ENCODE results near the gene PTPRN2.

PTPRN2 gene

GRCh38 chr7:158572000-158572828, 15.4 kb downstream of the PTPRN2 start:
- no peak for DNase-seq (ENCODE audit: low spot score)
- in situ Hi-C loops (cut with MboI; ENCODE audit: low sequenced_read_pairs, unreplicated experiment), result no loop called here
- TF ChIP-seq CTCF (IDR thresholded peaks at IDR 0.05; ENCODE audit: borderline replicate concordance, control extremely low read depth, extremely low read depth, insufficient read depth, missing control alignments), result no peak

GRCh38 chr7:158570449-158571170, 17.0 kb downstream of the PTPRN2 start:
- in situ Hi-C loops (cut with MboI; ENCODE audit: low sequenced_read_pairs, unreplicated experiment), result no loop called here
- TF ChIP-seq CTCF (IDR thresholded peaks at IDR 0.05; ENCODE audit: borderline replicate concordance, control extremely low read depth, extremely low read depth, insufficient read depth, missing control alignments), result no peak
- DNase-seq (ENCODE audit: low spot score), result no peak

- in situ Hi-C loops (cut with MboI; ENCODE audit: low sequenced_read_pairs, unreplicated experiment), result no loop called here
- no peak for DNase-seq (ENCODE audit: low spot score)
- no peak for TF ChIP-seq CTCF (IDR thresholded peaks at IDR 0.05; ENCODE audit: borderline replicate concordance, control extremely low read depth, extremely low read depth, insufficient read depth, missing control alignments)
These were observed 17.7 kb downstream of the PTPRN2 start for GRCh38 chr7:158569858-158570323.

- no peak for DNase-seq (ENCODE audit: low spot score)
- in situ Hi-C loops (cut with MboI; ENCODE audit: low sequenced_read_pairs, unreplicated experiment), result no loop called here
- TF ChIP-seq CTCF (IDR thresholded peaks at IDR 0.05; ENCODE audit: borderline replicate concordance, control extremely low read depth, extremely low read depth, insufficient read depth, missing control alignments), result no peak
These were observed 18.4 kb downstream of the PTPRN2 start for GRCh38 chr7:158568974-158569857.

- in situ Hi-C loops (cut with MboI; ENCODE audit: low sequenced_read_pairs, unreplicated experiment), result no loop called here
- TF ChIP-seq CTCF (IDR thresholded peaks at IDR 0.05; ENCODE audit: borderline replicate concordance, control extremely low read depth, extremely low read depth, insufficient read depth, missing control alignments), result no peak
- DNase-seq (ENCODE audit: low spot score), result no peak
These were observed 20.4 kb downstream of the PTPRN2 start for GRCh38 chr7:158567153-158567603.

GRCh38 chr7:158564663-158565035, 23.0 kb downstream of the PTPRN2 start:
- in situ Hi-C loops (cut with MboI; ENCODE audit: low sequenced_read_pairs, unreplicated experiment), result no loop called here
- TF ChIP-seq CTCF (IDR thresholded peaks at IDR 0.05; ENCODE audit: borderline replicate concordance, control extremely low read depth, extremely low read depth, insufficient read depth, missing control alignments), result no peak
- DNase-seq (ENCODE audit: low spot score), result no peak
